K562 (cell line): ENCODE results near the gene EVI5L. TPM values are rescaled to one million over a fixed set of nuclear protein-coding genes. Genes with fewer than 3 reads are reported as not detected.

Experiments
- ATAC-seq: fragments of 200-7000 bp; cut with Tn5 transposase; 3 replicates; pipeline ENCODE4 v1.9.1; 2020; ENCODE audit warnings: moderate library complexity
- BruUV-seq: library from RNA; stranded (reverse); fragments of 400-500 nt; replicated peaks from 2 replicates; lab custom pipeline; 2021; lab: Mats Ljungman, UMichigan
- CTCF ChIA-PET: fragments of 300-600 bp; formaldehyde crosslinking; extraction: SDS; loops from one replicate; lab custom pipeline; 2021; ENCODE audit warnings: low intra/inter-chr PET ratio; lab: Yijun Ruan, JAX
- POLR2A ChIA-PET: fragments of 300-600, 350-650 bp; sonication (Branson Sonifier 250); formaldehyde crosslinking; extraction: SDS; loops from one replicate; lab custom pipeline; 2021; ENCODE audit warnings: antibody characterized with exemption, inconsistent platforms; lab: Yijun Ruan, JAX
- DNase-seq, 4 experiments: peaks; one replicate each; pipeline versions ENCODE4 v3.0.0 to v3.0.0-alpha.2; 2011 to 2018; ENCODE audit warnings: low spot score in 3 of 4, mixed read lengths in 3 of 4; ENCODE audit errors: extremely low read depth in 1 of 4
- FAIRE-seq: peaks from 2 replicates; lab custom pipeline; 2011; peaks lifted over from hg19 to GRCh38; lab: Jason Lieb, UNC
- H2AFZ ChIP-seq: 2 replicates; pipeline ENCODE4 v1.6.0; 2011; ENCODE audit warnings: low read depth, low read length, control low read depth, inconsistent platforms
- H3K27ac ChIP-seq: fragments of 200-600 bp; 3 replicates; pipeline ENCODE4 v1.8.0; 2011; ENCODE audit warnings: low read depth, mild to moderate bottlenecking, control low read depth, inconsistent platforms, low read length, moderate library complexity, mixed read lengths; ENCODE audit errors: extremely low read depth
- H3K27me3 ChIP-seq, 2 experiments: fragments of 300-600 bp in 1 of 2; 2 replicates in 1 of 2; 3 replicates in 1 of 2; pipeline versions ENCODE4 v1.6.0 to v1.8.0; 2011; ENCODE audit warnings: inconsistent platforms in 2 of 2, low read length in 2 of 2, mild to moderate bottlenecking in 1 of 2, mixed read lengths in 1 of 2, moderate library complexity in 1 of 2; ENCODE audit not compliant: control insufficient read depth in 2 of 2, insufficient read depth in 2 of 2
- H3K36me3 ChIP-seq: fragments of 300-600 bp; 3 replicates; pipeline ENCODE4 v1.8.0; 2011; ENCODE audit warnings: mild to moderate bottlenecking, low read length, inconsistent platforms; ENCODE audit not compliant: control insufficient read depth, insufficient read depth
- H3K4me1 ChIP-seq, 2 experiments: fragments of 200-600 bp in 1 of 2; replicated peaks in 1 of 2; 2 replicates in 1 of 2; 3 replicates in 1 of 2; pipeline versions ENCODE4 v1.5.1 to v1.8.0; 2011; ENCODE audit warnings: inconsistent platforms in 2 of 2, low read length in 2 of 2, mild to moderate bottlenecking in 1 of 2, mixed read lengths in 1 of 2, moderate library complexity in 1 of 2; ENCODE audit not compliant: control insufficient read depth in 2 of 2, insufficient read depth in 2 of 2
- H3K4me2 ChIP-seq: 2 replicates; pipeline ENCODE4 v1.6.1; 2011; ENCODE audit warnings: low read length, control low read depth, inconsistent platforms, mixed read lengths; ENCODE audit not compliant: insufficient read depth
- H3K4me3 ChIP-seq: fragments of 200-600 bp; sonication (generic), shearing (Covaris generic); 2 replicates; pipeline ENCODE4 v1.5.1; 2016; ENCODE audit warnings: control low read depth, inconsistent platforms
- H3K79me2 ChIP-seq: fragments of 200-600 bp; 3 replicates; pipeline ENCODE4 v1.8.0; 2011; ENCODE audit warnings: low read length, inconsistent platforms; ENCODE audit not compliant: control insufficient read depth, insufficient read depth
- H3K9ac ChIP-seq, 2 experiments: 2 replicates each; pipeline versions ENCODE4 v1.6.0 to v1.6.1; 2011; ENCODE audit warnings: low read depth in 2 of 2, low read length in 2 of 2, control low read depth in 1 of 2, inconsistent platforms in 1 of 2, mild to moderate bottlenecking in 1 of 2, mixed read lengths in 1 of 2; ENCODE audit not compliant: insufficient read depth in 1 of 2
- H3K9me1 ChIP-seq: one replicate; pipeline ENCODE4 v1.6.0; 2011; ENCODE audit warnings: inconsistent platforms, mild to moderate bottlenecking, low read length, moderate library complexity; ENCODE audit not compliant: control insufficient read depth, insufficient read depth
- H3K9me3 ChIP-seq: replicated peaks from 2 replicates; pipeline ENCODE4 v1.5.1; 2011; ENCODE audit warnings: low read depth, low read length, inconsistent platforms; ENCODE audit not compliant: control insufficient read depth, insufficient read depth
- H4K20me1 ChIP-seq: replicated peaks from 2 replicates; pipeline ENCODE4 v1.6.1; 2011; ENCODE audit warnings: low read length, inconsistent platforms, mixed read lengths; ENCODE audit not compliant: control insufficient read depth, insufficient read depth
- AFF4 ChIP-seq: sonication (generic); formaldehyde crosslinking; IDR thresholded peaks from 2 replicates; pipeline ENCODE4 v1.8.0; 2023; ENCODE audit warnings: mild to moderate bottlenecking, missing genetic modification reagents
- CTBP1 ChIP-seq: fragments of 450-650 bp; IDR thresholded peaks from 2 replicates; pipeline ENCODE4 v1.6.1; 2016; ENCODE audit warnings: borderline replicate concordance
- FOXJ3 ChIP-seq: sonication (generic); formaldehyde crosslinking; IDR thresholded peaks from 2 replicates; pipeline ENCODE4 v1.4.0; 2020; ENCODE audit warnings: mild to moderate bottlenecking, missing genetic modification reagents
- HDAC2 ChIP-seq: fragments of 450-650 bp; IDR thresholded peaks from 2 replicates; pipeline ENCODE4 v1.6.1; 2016; ENCODE audit warnings: mild to moderate bottlenecking
- MCM7 ChIP-seq, 2 experiments: fragments of 450-650 bp; IDR thresholded peaks; 2 replicates each; pipeline ENCODE4 v1.6.1; 2016 to 2018
- PHB2 ChIP-seq: fragments of 450-650 bp; IDR thresholded peaks from 2 replicates; pipeline ENCODE4 v1.6.1; 2017; ENCODE audit warnings: low read depth
- PHTF2 ChIP-seq: fragments of 250-450 bp; sonication (Bioruptor Pico); IDR thresholded peaks from 2 replicates; pipeline ENCODE4 v1.5.0; 2021; ENCODE audit warnings: mild to moderate bottlenecking
- POLR2AphosphoS5 ChIP-seq: IDR thresholded peaks from 2 replicates; pipeline ENCODE4 v1.6.1; 2011; ENCODE audit warnings: mild to moderate bottlenecking, low read depth, low read length, moderate library complexity; ENCODE audit not compliant: control insufficient read depth, insufficient read depth
- SAFB ChIP-seq: fragments of 200-400 bp; formaldehyde crosslinking; IDR thresholded peaks from 2 replicates; pipeline ENCODE4 v1.6.1; 2017; ENCODE audit warnings: low read depth, low read length, borderline replicate concordance
- UBTF ChIP-seq, 2 experiments: IDR thresholded peaks; 2 replicates each; pipeline ENCODE4 v1.6.1; 2012; ENCODE audit warnings: improper control_type of control experiment in 2 of 2, low read depth in 2 of 2, low read length in 2 of 2, borderline replicate concordance in 1 of 2
- USF2 ChIP-seq: sonication (generic); formaldehyde crosslinking; IDR thresholded peaks from 2 replicates; pipeline ENCODE4 v1.5.0; 2020; ENCODE audit warnings: missing genetic modification reagents
- ZNF133 ChIP-seq: fragments of 250-450 bp; sonication (Bioruptor Pico); IDR thresholded peaks from 2 replicates; pipeline ENCODE4 v1.4.0; 2020; ENCODE audit warnings: mild to moderate bottlenecking
- ZNF316 ChIP-seq: fragments of 450-650 bp; IDR thresholded peaks from 2 replicates; pipeline ENCODE4 v1.6.1; 2016
- ZNF408 ChIP-seq: fragments of 250-450 bp; sonication (Bioruptor Pico); IDR thresholded peaks from 2 replicates; pipeline ENCODE4 v1.4.0; 2020; ENCODE audit warnings: low read depth, mild to moderate bottlenecking, moderate library complexity
- ZNF445 ChIP-seq: fragments of 250-450 bp; sonication (Bioruptor Pico); IDR thresholded peaks from 2 replicates; pipeline ENCODE4 v1.4.0; 2020; ENCODE audit warnings: low read depth, mild to moderate bottlenecking, moderate library complexity
- WGBS: fragments of 100-300 bp; shearing (Covaris generic); methylation state at CpG from one replicate; pipeline ENCODE4 v1.1.6; 2016; ENCODE audit warnings: low coverage, mixed read lengths; ENCODE audit not compliant: insufficient coverage; ENCODE audit errors: missing lambda C conversion rate; 5-methylcytosine and 5-hydroxymethylcytosine counted together
- in situ Hi-C: fragments of 300-500 bp; cut with MboI; formaldehyde crosslinking; loops from 4 replicates; pipeline ENCODE4 v1.15.0; 2018; ENCODE audit warnings: inconsistent platforms, mixed read lengths
- intact Hi-C: fragments of 100-400 bp; cut with micrococcal nuclease; formaldehyde crosslinking; loops from 2 replicates; pipeline ENCODE4 v1.14.2; 2022
- polyA plus RNA-seq, 8 experiments: library from polyadenylated mRNA; depleted of rRNA in 4 of 8; stranded (reverse) in 5 of 8; unstranded in 3 of 8; fragments of >200 nt; fragmentation: Nextera tagmentation in 2 of 8; fragmentation: Illumina TruSeq in 1 of 8; extraction: Ambion mirVana in 2 of 8; extraction: Trizol in 1 of 8; gene quantifications; 2 replicates each; pipeline versions ENCODE4 v1.2.1 to v1.2.3, GENCODE V29; 2011 to 2014; ENCODE audit warnings: inconsistent platforms in 1 of 8, missing spikeins in 1 of 8
- total RNA-seq, 7 experiments: library from RNA; depleted of rRNA in 6 of 7; stranded (reverse); fragments of >200 nt in 6 of 7; fragmentation: Illumina TruSeq in 2 of 7; extraction: Trizol in 2 of 7; gene quantifications; 2 replicates each; pipeline versions ENCODE4 v1.2.1 to v1.2.3, GENCODE V29; 2011 to 2021; ENCODE audit warnings: low replicate concordance in 1 of 7

EVI5L gene
- total and polyA plus RNA-seq, 9 of the 15 experiments (the other 6 are each of a cell fraction or from before 2014, with no cell fraction given): 0.69 to 1.8 (median 1.2) TPM; not detected in 2

GRCh38 chr19:7783991-7784423 is 46.0 kb upstream of the EVI5L start:
- peaks cover 0 to 8% of the 10 kb centered on the region in 2 experiments; a peak in 1 of 5 replicates for H3K4me1 ChIP-seq
- H3K36me3 ChIP-seq: no peaks in the 10 kb centered on the region
- H3K79me2 ChIP-seq: no peaks in the 10 kb centered on the region
- WGBS: 0% methylated on average over 8 of the region's 8 CpGs
- DNase-seq: no peak
- intact Hi-C loops: no loop called here
- ChIA-PET CTCF (no interaction called here), POLR2A (interaction anchor here (0.6 kb wide), 3 partner anchors 25 to 1871 kb away, joined by 3 to 4 read pairs (median 3); no protein-coding TSS in a partner anchor)
- no peaks in the 10 kb centered on the region for H4K20me1 ChIP-seq
- no peak overlapping the region for H3K27ac ChIP-seq
- no peaks in the 10 kb centered on the region for H3K9me1 ChIP-seq
- no TSS peak for BruUV-seq
- H3K4me2 ChIP-seq: no peak overlapping the region
- in situ Hi-C loops: no loop called here
- FAIRE-seq: no peak
- no peak overlapping the region for H3K9ac ChIP-seq
- no peaks in the 10 kb centered on the region for H3K9me3 ChIP-seq
- no peak overlapping the region for H2AFZ ChIP-seq
- no peak overlapping the region for H3K4me3 ChIP-seq
- ATAC-seq: peak; percentile 59; the same call in 2 of the 3 replicates
- peaks cover 23 to 45% of the 10 kb centered on the region in 2 experiments for H3K27me3 ChIP-seq
- TF ChIP-seq UBTF (IDR thresholded peaks at IDR 0.05; ENCODE audit: borderline replicate concordance in 1 of 2, low read depth in 2 of 2, low read length in 2 of 2): no peak
- no peak for TF ChIP-seq USF2 (CRISPR knock-in tag)
- TF ChIP-seq ZNF316: peak; percentile 50
- TF ChIP-seq PHB2: no peak
- no peak for TF ChIP-seq ZNF133
- TF ChIP-seq ZNF445: no peak
- TF ChIP-seq FOXJ3 (CRISPR knock-in tag): no peak
- TF ChIP-seq HDAC2: no peak
- TF ChIP-seq POLR2AphosphoS5: no peak
- TF ChIP-seq CTBP1: peak; percentile 26; the same call in 1 of the 2 replicates
- TF ChIP-seq SAFB: no peak
- TF ChIP-seq ZNF408 (CRISPR knock-in tag): no peak
- no peak for TF ChIP-seq AFF4
- no peak for TF ChIP-seq PHTF2 (CRISPR knock-in tag)
- no peak for TF ChIP-seq MCM7 (IDR thresholded peaks at IDR 0.05)
